Measurements from ENCODE around the gene IGFBP4. TPM values are rescaled to one million over a fixed set of nuclear protein-coding genes. Genes with fewer than 3 reads are reported as not detected.

IGFBP4 gene
- total and polyA plus RNA-seq, 2 of the 13 experiments (the other 11 are each of a cell fraction or from before 2014, with no cell fraction given): 4.1 to 49.0 TPM

GRCh38 chr17:40448639-40449261, 5.5 kb downstream of the IGFBP4 start (continued):
- peak; percentile 96 for TF ChIP-seq HNRNPL (IDR thresholded peaks at IDR 0.05; ENCODE audit: low read depth, low read length)
- peak; percentile 83 for TF ChIP-seq PRDM15 (CRISPR knock-in tag; IDR thresholded peaks at IDR 0.05)
- peak; percentile 98 for TF ChIP-seq GATAD2A (CRISPR knock-in tag; IDR thresholded peaks at IDR 0.05)
- no peak for TF ChIP-seq THAP7 (CRISPR knock-in tag; IDR thresholded peaks at IDR 0.05)
- TF ChIP-seq FOXA1 (IDR thresholded peaks at IDR 0.05): no peak
- TF ChIP-seq FOXA1 (CRISPR knock-in tag; IDR thresholded peaks at IDR 0.05): peak; percentile 99
- TF ChIP-seq ZNF737 (CRISPR knock-in tag; IDR thresholded peaks at IDR 0.05; ENCODE audit: borderline replicate concordance): no peak
- TF ChIP-seq ZNF775 (CRISPR knock-in tag; IDR thresholded peaks at IDR 0.05; ENCODE audit: borderline replicate concordance): no peak
- no peak for TF ChIP-seq ZSCAN22 (CRISPR knock-in tag; IDR thresholded peaks at IDR 0.05)
- peak; percentile 59; the same call in 1 of the 2 replicates for TF ChIP-seq ZNF644 (CRISPR knock-in tag; IDR thresholded peaks at IDR 0.05; ENCODE audit: low read depth)
- TF ChIP-seq SRY (CRISPR knock-in tag; IDR thresholded peaks at IDR 0.05): no peak; the same call in 1 of the 2 replicates
- TF ChIP-seq CENPT (CRISPR knock-in tag; IDR thresholded peaks at IDR 0.05; ENCODE audit: low read depth): no peak
- TF ChIP-seq ZBTB43 (CRISPR knock-in tag; conservative IDR thresholded peaks at IDR 0.05): peak; percentile 96; the same call in 1 of the 2 replicates
- TF ChIP-seq LBX2 (CRISPR knock-in tag; IDR thresholded peaks at IDR 0.05; ENCODE audit: borderline replicate concordance): no peak
- no peak for TF ChIP-seq NONO (IDR thresholded peaks at IDR 0.05)
- peak; percentile 80; the same call in 1 of the 2 replicates for TF ChIP-seq NONO (CRISPR knock-in tag; conservative IDR thresholded peaks at IDR 0.05)
- TF ChIP-seq MAFK (conservative IDR thresholded peaks at IDR 0.05 in 1 of 2, IDR thresholded peaks at IDR 0.05 in 1 of 2; ENCODE audit: low read length in 2 of 2): 0 out of 4 replicates have a peak, but pooled peaks of 1 of the 2 experiments have one; percentile 0
- TF ChIP-seq RORA (CRISPR knock-in tag; IDR thresholded peaks at IDR 0.05): no peak
- peak; percentile 40; the same call in 1 of the 2 replicates for TF ChIP-seq ZNF224 (CRISPR knock-in tag; IDR thresholded peaks at IDR 0.05)
- no peak for TF ChIP-seq ZFP36L2 (CRISPR knock-in tag; IDR thresholded peaks at IDR 0.05)
- TF ChIP-seq STAG1 (CRISPR knock-in tag; IDR thresholded peaks at IDR 0.05): no peak
- TF ChIP-seq GFI1 (CRISPR knock-in tag; IDR thresholded peaks at IDR 0.05; ENCODE audit: borderline replicate concordance): peak; percentile 37; the same call in 1 of the 2 replicates
- peak; percentile 69; the same call in 1 of the 2 replicates for TF ChIP-seq SIX4 (CRISPR knock-in tag; IDR thresholded peaks at IDR 0.05)
- peak; percentile 70 for TF ChIP-seq GATAD1 (CRISPR knock-in tag; IDR thresholded peaks at IDR 0.05)

Measured in HepG2 (cell line).